GM21423 (cell line): ENCODE measurements around the gene LGI2.
"Not testable (repeated sequence)": the region's sequence is repeated elsewhere in the genome, so short reads cannot be mapped to it uniquely, and the experiment has no call there.

Source experiments
- ATAC-seq: cut with Tn5 transposase; IDR thresholded peaks from one replicate; pipeline ENCODE4 v1.9.1; 2021; ENCODE audit warnings: mild to moderate bottlenecking, moderate library complexity; ENCODE audit not compliant: unreplicated experiment

LGI2 gene, protein sequence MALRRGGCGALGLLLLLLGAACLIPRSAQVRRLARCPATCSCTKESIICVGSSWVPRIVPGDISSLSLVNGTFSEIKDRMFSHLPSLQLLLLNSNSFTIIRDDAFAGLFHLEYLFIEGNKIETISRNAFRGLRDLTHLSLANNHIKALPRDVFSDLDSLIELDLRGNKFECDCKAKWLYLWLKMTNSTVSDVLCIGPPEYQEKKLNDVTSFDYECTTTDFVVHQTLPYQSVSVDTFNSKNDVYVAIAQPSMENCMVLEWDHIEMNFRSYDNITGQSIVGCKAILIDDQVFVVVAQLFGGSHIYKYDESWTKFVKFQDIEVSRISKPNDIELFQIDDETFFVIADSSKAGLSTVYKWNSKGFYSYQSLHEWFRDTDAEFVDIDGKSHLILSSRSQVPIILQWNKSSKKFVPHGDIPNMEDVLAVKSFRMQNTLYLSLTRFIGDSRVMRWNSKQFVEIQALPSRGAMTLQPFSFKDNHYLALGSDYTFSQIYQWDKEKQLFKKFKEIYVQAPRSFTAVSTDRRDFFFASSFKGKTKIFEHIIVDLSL

GRCh38 chr4:25030277-25031076, at the start of gene LGI2:
Gene LGI2 (minus strand): TSS chr4:25030946. CDS start chr4:25030693, 253 bp downstream.
- no peak for ATAC-seq

DNA sequence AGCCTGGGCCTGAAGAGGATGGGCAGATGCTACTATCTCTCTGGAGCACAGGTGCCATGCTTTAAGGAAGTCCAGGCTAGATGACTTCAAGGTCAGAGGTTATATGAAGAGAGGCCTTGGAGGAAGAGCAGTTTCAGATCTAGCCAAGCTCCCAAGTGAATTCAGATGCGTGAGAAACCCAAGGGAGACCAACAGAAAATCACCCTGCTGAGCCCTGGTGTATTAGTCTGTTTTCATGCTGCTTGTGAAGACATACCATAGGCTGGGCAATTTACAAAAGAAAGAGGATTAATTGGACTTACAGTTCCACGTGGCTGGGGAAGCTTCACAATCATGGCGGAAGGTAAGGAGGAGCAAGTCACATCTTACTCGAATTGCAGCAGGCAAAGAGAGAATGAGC, 47.8 kb upstream of the LGI2 start:
- no peak for ATAC-seq

DNA sequence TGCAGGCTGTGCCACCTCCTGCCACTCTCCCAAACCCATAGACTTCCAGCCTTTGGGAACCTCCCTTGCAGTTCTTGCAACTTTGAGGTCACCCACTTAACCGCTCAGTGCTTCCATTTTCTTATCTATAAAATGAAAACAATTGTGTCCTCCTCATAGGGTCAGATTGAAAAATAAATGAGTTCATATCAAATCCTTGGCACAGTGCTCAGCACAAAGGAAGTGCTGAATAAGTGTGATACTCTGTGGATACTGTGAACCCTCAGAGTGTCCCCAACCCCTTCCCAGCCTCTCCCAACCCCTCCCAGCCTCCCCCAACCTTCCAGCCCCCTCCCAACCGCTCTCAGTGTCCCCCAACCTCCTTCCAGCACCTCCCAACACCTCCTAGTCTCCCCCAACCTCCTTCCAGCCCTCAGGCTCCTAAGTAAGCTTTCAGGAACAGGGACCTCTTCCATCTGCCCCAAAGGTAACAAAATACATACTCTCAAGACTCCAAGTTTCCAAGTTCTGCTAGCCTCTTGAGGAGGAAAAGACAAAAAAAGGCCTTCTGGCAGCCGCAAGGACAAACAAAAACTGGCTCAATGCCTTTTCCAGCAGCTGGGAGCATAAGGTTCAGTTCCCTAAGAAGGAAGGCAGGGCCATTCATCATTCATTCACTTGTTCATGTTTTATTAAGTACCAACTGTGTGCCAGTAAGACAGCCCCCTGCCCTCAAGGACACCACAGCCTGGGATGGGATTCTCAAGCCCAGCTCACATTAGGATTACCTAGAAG, 46.1 kb upstream of the LGI2 start:
- no peak for ATAC-seq

- ATAC-seq, result no peak
These were observed 45.1 kb upstream of the LGI2 start for GRCh38 chr4:25075851-25076250.

DNA sequence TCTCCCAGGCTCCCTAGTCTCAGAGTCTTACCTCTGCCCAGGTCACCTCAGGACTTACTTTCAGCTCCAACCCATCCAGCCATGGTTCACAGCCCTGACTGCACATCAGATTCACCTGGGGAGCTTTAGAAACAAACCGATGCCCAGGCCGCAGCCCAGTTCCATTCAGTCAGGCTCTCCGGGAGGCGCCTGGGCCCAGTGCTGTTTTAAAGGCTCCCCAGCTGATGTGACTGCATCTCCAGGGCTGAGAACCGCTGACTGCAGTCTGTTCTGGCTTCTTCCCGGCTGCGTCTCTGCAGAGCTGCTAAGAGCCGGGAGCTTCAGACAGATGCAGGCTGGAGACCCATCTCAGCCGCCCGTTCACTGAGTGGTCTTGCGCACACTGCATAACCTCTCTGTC, 44.4 kb upstream of the LGI2 start:
- no peak for ATAC-seq

- ATAC-seq, result no peak
These were observed 39.8 kb upstream of the LGI2 start for GRCh38 chr4:25070545-25070944.

DNA sequence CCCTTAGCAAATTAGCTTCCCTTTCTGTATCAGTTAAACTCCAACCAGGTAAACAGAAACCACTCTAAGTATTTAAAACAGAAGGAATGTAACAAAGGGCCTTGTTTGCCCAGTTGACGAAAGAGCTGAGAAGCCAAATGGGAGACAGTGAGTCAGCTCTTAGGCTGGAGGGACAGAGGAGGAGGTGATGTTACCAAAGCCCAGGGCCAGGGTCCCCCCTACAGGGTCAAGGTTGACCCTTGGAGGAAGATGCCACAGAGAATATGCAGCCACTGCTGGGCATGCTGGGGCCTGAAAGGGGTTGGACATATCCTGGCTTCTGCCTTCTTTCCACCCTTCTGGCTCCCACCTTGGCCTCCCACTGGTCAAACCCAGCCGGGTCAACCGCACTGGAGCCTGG, 38.3 kb upstream of the LGI2 start:
- no peak for ATAC-seq

DNA sequence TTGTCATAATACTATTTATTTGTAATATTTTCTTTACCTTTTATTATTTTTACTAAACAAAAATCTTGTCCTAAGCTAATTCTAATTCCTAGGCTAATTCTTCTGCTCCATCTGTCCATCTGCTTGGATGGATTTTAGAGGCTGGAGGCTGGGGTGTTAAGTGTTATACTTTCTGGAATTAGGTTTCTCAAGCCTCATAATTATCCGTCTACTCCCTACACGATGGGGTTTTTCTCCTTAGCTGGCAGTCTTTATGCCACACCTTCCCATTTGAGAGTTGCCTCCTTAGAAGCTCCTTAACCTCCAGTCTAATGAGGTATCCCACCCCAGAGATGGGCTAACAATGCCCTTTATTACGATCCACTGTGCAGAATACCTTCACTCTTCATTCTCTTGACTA, 37.6 kb upstream of the LGI2 start:
- ATAC-seq, result no peak

DNA sequence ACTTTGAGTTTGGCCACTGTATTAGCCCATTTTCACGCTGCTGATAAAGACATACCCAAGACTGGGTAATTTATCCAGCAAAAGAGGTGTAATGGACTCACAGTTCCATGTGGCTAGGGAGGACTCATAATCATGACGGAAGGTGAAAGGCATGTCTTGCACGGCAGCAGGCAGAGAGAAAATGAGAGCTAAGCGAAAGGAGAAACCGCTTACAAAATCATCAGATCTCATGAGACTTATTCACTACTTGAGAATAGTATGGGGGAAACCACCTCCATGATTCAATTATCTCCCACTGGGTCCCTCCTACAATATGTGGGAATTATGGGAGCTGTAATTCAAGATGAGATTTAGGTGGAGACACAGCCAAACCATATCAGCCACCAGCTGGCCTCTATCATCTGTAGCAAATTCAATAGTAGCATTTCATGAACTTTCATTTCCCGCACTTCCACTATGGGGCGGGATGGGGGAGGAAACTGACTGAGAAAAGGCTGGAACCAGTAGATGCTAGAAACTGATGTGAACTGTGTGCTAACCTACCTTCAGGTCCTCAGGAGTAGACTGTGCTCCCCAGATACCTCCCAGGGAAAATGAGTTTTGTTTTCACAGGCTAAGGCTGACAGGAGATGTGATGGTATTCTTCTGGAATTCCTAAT, 35.3 kb upstream of the LGI2 start:
- ATAC-seq, result no peak

DNA sequence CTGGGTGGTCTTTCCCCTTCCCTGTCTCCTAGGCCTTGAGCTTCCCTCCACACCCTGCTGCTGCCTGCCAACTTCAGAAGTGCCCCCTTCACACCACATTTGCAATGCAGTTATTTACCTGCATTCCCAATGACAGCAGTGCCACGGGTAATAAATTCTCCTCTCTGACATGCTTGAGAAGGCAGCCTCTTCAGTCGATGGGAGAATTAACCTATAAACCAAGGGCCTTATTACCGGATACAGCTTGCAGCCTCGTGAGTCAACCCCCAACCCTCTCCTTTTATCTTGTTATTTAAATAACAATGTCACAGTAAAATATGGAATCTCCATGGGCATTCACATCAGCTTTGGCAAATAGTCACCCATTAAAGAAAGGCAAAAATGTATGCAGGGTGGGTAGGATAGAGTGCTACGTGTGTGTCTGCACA, 34.7 kb upstream of the LGI2 start:
- no peak for ATAC-seq

DNA sequence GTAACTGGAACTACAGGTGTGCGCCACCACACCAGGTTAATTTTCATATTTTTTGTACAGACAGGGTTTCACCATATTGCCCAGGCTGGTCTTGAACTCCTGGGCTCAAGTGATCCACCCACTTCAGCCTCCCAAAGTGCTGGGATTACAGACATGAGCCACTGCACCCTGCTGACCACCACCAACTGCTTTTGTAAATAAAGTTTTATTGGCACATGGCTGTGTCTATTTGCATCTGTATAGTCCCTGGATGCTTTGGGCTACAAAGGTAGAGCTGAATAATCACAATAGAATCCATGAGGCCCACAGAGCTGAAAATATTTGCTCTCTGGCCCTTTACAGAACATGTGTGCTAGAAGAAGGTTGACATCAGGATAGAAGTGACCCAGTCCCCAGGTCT, 33.7 kb upstream of the LGI2 start:
- ATAC-seq, result not testable (repeated sequence)

GRCh38 chr4:25063116-25063515, 32.4 kb upstream of the LGI2 start:
- ATAC-seq, result no peak

DNA sequence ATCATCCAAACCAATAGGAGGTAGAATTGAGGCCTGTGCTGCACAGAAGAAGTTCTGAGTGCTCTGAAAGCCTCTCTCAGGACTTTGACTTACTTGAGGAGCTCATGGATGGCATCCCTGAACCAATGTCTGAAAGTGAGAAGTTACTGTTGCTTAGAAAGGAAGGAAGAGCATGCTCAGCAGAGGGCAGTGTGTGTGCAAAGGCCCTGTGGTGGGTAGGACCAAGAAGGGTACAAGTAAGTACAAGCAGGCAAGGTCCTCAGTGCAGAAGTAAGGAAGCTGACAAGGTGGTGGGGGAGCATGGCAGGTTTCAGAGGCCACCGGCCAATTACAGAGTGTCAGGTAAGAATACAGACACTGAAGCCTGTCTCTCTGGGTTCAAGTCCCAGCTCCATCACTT, 31.4 kb upstream of the LGI2 start:
- no peak for ATAC-seq

DNA sequence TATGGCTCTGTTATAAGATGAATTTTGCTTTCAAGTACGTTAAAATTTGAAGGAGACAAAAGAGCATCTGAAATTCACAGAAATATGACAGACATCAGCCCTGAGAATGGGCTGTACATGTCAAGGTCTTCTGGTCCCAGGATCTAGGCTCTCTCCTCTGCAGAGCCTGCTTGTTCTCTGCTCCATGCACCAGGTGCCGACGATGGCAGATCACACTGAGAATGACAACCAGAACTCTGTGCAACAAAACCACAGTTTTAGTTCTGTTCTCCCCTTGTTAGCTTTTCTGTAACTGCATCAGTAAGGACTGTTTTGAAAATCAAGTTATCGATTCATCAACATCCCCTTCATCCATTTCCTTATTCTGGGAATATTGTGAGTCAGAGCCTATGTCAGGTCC, 30.9 kb upstream of the LGI2 start:
- no peak for ATAC-seq

DNA sequence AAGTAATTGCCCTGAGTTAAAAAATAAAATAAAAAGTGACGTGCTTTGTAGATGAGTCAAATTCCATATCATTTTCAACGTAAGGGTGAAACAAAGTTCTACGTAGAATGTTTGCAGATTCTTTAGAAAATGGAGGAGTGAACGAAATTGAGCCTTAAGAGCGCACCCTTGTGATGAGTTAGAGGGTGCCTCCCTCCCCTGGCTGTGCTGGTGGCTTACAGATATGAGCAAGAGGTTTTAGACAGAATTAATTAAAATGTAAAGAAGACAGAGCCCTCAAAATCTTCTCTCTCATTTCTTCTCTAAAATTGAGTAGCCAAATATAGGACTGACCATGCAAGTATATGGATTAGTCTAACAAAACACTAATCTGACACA, 30.2 kb upstream of the LGI2 start:
- ATAC-seq, result no peak

DNA sequence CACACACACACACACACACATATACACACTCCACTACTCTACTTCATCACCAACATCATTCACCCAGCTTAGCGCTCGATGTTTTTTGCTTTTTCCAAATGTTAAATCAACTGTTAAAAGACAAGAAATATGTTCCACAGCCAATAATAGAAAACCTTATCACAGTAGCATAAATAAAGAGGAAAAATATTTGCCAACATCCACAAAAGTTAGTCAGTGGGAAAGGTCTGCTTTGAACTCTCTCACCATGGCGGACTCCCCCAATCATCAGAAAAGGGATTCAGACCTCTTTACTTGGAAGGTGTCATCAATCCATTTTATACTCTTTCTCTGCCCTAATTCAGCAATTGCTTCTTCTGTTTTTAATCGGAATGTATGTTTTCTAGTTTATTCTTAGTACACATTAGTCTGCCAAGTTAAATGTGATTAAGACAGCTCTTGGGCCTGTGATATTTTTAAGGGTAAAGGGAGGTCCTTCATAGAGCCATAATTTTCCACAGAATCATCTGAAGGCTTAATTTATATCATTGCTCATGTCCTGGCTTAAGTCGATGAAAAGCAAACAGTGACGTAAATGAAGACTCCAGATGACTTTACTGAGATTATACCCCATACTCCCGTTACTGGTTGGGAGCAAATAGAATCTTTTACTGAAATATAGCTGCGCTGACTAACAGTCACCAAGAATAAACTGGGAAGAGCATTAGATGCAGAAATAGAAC, 29.7 kb upstream of the LGI2 start:
- ATAC-seq, result no peak

- no peak for ATAC-seq
These were observed 29.0 kb upstream of the LGI2 start for GRCh38 chr4:25059791-25060190.

DNA sequence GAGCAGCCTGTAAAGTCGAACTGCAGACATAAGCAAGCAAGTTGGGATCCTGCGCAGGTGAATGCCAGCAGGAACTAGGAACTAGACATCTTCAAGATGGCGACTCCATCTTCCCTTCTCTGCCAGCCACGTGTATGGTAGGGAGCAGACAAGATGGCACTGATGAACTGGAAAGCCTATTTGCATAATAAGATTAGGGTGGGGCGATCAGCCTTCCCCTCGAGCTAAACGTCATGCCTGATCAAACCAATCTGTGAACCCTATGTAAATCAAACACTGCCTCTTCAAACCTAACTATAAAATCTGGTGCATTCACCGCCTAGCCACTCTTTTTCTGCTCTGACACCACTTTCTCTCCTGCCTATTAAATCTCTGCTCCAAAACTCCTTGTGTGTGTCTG, 28.1 kb upstream of the LGI2 start:
- ATAC-seq, result no peak

DNA sequence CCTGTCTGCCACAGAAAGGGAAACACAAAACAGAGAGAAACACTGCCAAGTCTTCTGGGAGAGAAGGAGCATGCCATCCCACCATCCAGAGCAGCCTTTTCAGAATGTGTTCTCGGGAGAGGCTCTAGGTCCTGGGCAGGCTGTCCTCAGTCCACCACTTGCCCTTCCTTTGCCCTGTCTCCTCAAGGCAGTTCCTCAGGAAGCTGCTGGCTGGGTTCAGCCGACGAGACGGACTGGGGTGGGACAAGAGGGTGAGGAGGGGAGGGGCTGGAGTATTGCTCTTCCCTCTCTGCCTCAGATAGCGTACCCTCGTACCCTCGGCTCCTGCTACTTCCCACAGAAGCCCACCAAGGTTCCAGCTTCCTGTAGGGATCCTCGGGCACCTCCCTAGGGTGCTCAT, 26.6 kb upstream of the LGI2 start:
- no peak for ATAC-seq

DNA sequence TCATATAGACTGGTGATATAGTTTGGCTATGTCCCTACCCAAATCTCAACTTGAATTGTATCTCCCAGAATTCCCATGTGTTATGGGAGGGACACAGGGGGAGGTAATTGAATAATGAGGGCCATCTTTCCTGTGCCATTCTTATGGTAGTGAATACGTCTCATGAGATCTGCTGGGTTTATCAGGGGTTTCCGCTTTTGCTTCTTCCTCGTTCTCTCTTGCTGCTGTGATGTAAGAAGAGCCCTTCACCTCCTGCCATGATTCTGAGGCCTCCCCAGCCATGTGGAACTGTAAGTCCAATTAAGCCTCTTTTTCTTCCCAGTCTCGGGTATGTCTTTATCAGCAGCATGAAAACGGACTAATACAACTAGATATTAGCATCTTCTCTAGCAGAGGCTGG, 21.3 kb upstream of the LGI2 start:
- ATAC-seq, result not testable (repeated sequence)
